AG04450 (cell line): Measurements from ENCODE around the gene GADD45A. TPM values are rescaled to one million over a fixed set of nuclear protein-coding genes. Genes with fewer than 3 reads are reported as not detected.
A peak's percentile ranks its signal among the peaks of the same experiment; 100 is the strongest.

ENCODE experiments used
- CTCF ChIA-PET: fragments of 300-600, 350-600 bp; formaldehyde crosslinking; extraction: SDS; loops from one replicate; lab custom pipeline; 2022; ENCODE audit warnings: antibody characterized with exemption, inconsistent platforms; lab: Charles Lee
- POLR2A ChIA-PET: fragments of 350-600 bp; formaldehyde crosslinking; extraction: SDS; loops from one replicate; lab custom pipeline; 2021; ENCODE audit warnings: antibody characterized with exemption, inconsistent platforms; lab: Yijun Ruan, JAX
- DNase-seq: peaks from one replicate; pipeline ENCODE4 v3.0.0-alpha.2; 2011; ENCODE audit warnings: low read depth, low spot score
- H3K27ac ChIP-seq: one replicate; pipeline ENCODE4 v1.5.1; 2012; ENCODE audit warnings: low read depth, low read length, control low read depth
- H3K27me3 ChIP-seq: one replicate; pipeline ENCODE4 v1.6.0; 2012; ENCODE audit warnings: low read length; ENCODE audit not compliant: control insufficient read depth, insufficient read depth
- H3K4me3 ChIP-seq: 2 replicates; pipeline ENCODE4 v1.5.1; 2011; ENCODE audit warnings: mild to moderate bottlenecking, low read depth, low read length, control low read depth
- H3K9me3 ChIP-seq: 2 replicates; pipeline ENCODE4 v1.5.1; 2012; ENCODE audit warnings: low read length; ENCODE audit not compliant: control insufficient read depth, insufficient read depth
- CTCF ChIP-seq: IDR thresholded peaks from 2 replicates; pipeline ENCODE4 v1.5.1; 2011; ENCODE audit warnings: low read depth, low read length, control low read depth, inconsistent platforms
- polyA plus RNA-seq: library from polyadenylated mRNA; depleted of rRNA; stranded (reverse); fragments of >200 nt; gene quantifications from 2 replicates; pipeline ENCODE4 v1.2.3, GENCODE V29; 2011

The GADD45A gene
- polyA plus RNA-seq, 1 experiment = 41.8 TPM

- DNase-seq = peak; percentile 96
- ChIA-PET POLR2A (interaction anchor here (0.6 to 4.0 kb wide), 14 partner anchors 11 to 152 kb away, joined by 3 to 43 read pairs (median 5); no protein-coding TSS in a partner anchor), CTCF (interaction anchor here (0.8 to 7.5 kb wide), 8 partner anchors 10 to 154 kb away, joined by 3 to 51 read pairs (median 10); no protein-coding TSS in a partner anchor)
- H3K9me3 ChIP-seq = peaks cover 6% of the 10 kb centered on the region; the same call in 1 of the 2 replicates
- H3K27me3 ChIP-seq = no peaks in the 10 kb centered on the region
- H3K27ac ChIP-seq = peak overlapping the region; percentile 97
- peak overlapping the region; percentile 89 for H3K4me3 ChIP-seq
- TF ChIP-seq CTCF = no peak
These were observed 1.5 kb downstream of the GADD45A start for GRCh38 chr1:67686267-67687197.

GRCh38 chr1:67687198-67687545 is 2.2 kb downstream of the GADD45A start:
- peak overlapping the region; percentile 40 for H3K27ac ChIP-seq
- no peak for DNase-seq
- no peak for TF ChIP-seq CTCF
- ChIA-PET CTCF (interaction anchor here (1.0 to 7.5 kb wide), 6 partner anchors 9 to 155 kb away, joined by 3 to 51 read pairs (median 10); no protein-coding TSS in a partner anchor), POLR2A (interaction anchor here (0.6 to 4.0 kb wide), 9 partner anchors 12 to 150 kb away, joined by 3 to 43 read pairs (median 16); no protein-coding TSS in a partner anchor)
- peaks cover 6% of the 10 kb centered on the region; the same call in 1 of the 2 replicates for H3K9me3 ChIP-seq
- peak overlapping the region; percentile 89 for H3K4me3 ChIP-seq
- H3K27me3 ChIP-seq = no peaks in the 10 kb centered on the region

GRCh38 chr1:67687649-67688048 is 2.6 kb downstream of the GADD45A start:
- no peak for TF ChIP-seq CTCF
- H3K27me3 ChIP-seq = no peaks in the 10 kb centered on the region
- H3K9me3 ChIP-seq = peaks cover 6% of the 10 kb centered on the region; the same call in 1 of the 2 replicates
- H3K4me3 ChIP-seq = peak overlapping the region; percentile 89
- CTCF ChIA-PET = interaction anchor here (0.5 to 7.5 kb wide), 5 partner anchors 9 to 152 kb away, joined by 3 to 51 read pairs (median 5); no protein-coding TSS in a partner anchor
- DNase-seq = peak; percentile 47
- H3K27ac ChIP-seq = no peak overlapping the region
- POLR2A ChIA-PET = interaction anchor here (0.6 to 4.0 kb wide), 3 partner anchors 12 to 116 kb away, joined by 4 to 43 read pairs (median 29); no protein-coding TSS in a partner anchor

GRCh38 chr1:67688526-67689219 is 3.7 kb downstream of the GADD45A start:
- TF ChIP-seq CTCF = no peak
- Histone ChIP-seq H3K27ac (peak overlapping the region; percentile 23), H3K9me3 (peaks cover 6% of the 10 kb centered on the region; the same call in 1 of the 2 replicates), H3K4me3 (peak overlapping the region; percentile 28), H3K27me3 (no peaks in the 10 kb centered on the region)
- DNase-seq = no peak
- CTCF ChIA-PET = interaction anchor here (0.5 to 7.5 kb wide), 5 partner anchors 13 to 153 kb away, joined by 3 to 51 read pairs (median 5); no protein-coding TSS in a partner anchor
- POLR2A ChIA-PET = interaction anchor here (1.1 kb wide), 1 partner anchor 61 kb away, joined by 4 read pairs; no protein-coding TSS in a partner anchor
